Stomach (tissue), 4 donors: ENCODE measurements around the gene MLXIP.

ENCODE experiments used
- CTCF ChIP-seq, 7 experiments: fragments of 450-650 bp in 4 of 7; fragments of 200-600 bp in 3 of 7; sonication (generic) in 3 of 7; IDR thresholded peaks; one replicate each; pipeline ENCODE4 v1.5.1; 2016 to 2019; ENCODE audit warnings: antibody characterized with exemption in 7 of 7, control low read depth in 2 of 7, mild to moderate bottlenecking in 1 of 7
- EP300 ChIP-seq: sonication (generic); formaldehyde crosslinking; IDR thresholded peaks from one replicate; pipeline ENCODE4 v1.6.1; 2017; ENCODE audit warnings: antibody characterized with exemption
- POLR2A ChIP-seq, 4 donors: fragments of 450-650 bp; IDR thresholded peaks; one replicate each; pipeline ENCODE4 v1.6.1; 2016; ENCODE audit warnings: antibody characterized with exemption in 4 of 4, control low read depth in 2 of 4, mild to moderate bottlenecking in 1 of 4, moderate library complexity in 1 of 4

- TF ChIP-seq POLR2A (IDR thresholded peaks at IDR 0.05) (no peak), EP300 (no peak), CTCF (IDR thresholded peaks at IDR 0.05) (no peak)
These were observed 77.1 kb downstream of the MLXIP start for GRCh38 chr12:122155705-122156104.
